Left kidney (tissue), 2 donors: ENCODE data around the gene MYO1B. TPM values are rescaled to one million over a fixed set of nuclear protein-coding genes. Genes with fewer than 3 reads are reported as not detected.

Source experiments
- DNase-seq: peaks from one replicate; pipeline ENCODE4 v3.0.0-alpha.2; 2013
- polyA plus RNA-seq: library from polyadenylated mRNA; unstranded; fragments of 120-200 nt; gene quantifications from one replicate; pipeline ENCODE4 v1.2.1, GENCODE V29; 2013; ENCODE audit not compliant: insufficient read length

MYO1B gene
- polyA plus RNA-seq, 1 donor: 108 TPM

DNA sequence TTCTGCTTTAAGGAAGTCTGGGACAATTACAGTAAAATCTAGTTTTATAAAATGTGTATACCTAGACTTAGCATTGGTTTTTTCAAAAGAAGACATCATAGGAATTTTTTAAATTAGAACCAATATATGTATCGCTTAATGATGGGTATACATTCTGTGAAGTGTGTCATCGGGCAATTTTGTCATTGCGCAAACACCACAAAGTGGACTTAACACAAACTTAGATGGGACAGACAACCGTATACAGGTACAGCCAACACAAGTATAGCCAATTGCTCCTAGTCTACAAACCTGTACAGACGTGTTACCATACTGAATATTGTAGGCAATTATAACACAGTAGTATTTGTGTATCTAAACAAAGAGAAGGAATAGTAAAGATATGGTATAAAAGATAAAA lies 12.7 kb downstream of the MYO1B start:
- no peak for DNase-seq

DNA sequence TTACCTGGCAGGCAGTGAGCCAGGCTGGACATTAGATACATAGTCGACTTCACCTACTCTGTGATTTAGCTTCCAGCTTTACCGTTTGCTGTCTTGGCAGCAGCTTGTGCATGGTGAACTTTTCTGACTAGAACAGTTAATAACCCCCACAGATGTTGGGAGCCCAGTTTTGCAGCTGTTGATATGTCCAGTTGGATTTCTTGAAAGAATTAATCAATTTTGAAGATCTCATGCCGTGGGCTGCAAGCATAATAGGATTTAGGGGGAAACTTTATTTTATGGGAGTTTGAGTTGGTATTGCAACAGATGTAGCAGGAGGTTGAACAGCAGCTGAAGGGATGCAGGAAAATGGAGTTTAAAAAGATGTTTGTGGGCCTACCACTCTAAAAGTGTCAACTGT lies 13.8 kb downstream of the MYO1B start:
- no peak for DNase-seq

GRCh38 chr2:191262436-191262835 lies 17.2 kb downstream of the MYO1B start:
- DNase-seq: no peak

DNA sequence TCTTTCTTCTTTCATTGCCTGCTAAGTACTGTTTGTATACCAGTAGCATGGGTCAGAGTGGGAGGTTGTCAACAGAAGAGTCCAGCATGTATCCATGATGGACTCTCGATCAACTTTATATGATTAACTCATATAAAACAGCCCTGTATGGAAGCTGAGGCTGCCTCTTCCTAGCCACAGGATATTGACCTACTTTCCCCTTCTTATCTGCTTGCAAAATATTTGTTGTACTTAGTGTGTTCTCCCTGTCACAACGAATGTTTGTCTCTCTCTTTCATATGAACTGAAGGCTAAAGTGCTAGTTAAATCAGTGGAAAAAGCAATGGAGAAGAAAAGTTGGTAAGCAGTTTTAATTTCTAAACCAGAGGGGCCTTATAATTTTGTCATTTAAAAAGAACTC lies 17.8 kb downstream of the MYO1B start:
- DNase-seq: no peak

GRCh38 chr2:191264647-191265081 lies 19.5 kb downstream of the MYO1B start:
- no peak for DNase-seq

GRCh38 chr2:191265311-191266170 lies 20.3 kb downstream of the MYO1B start:
- peak; percentile 67 for DNase-seq

GRCh38 chr2:191266201-191266600 lies 21.0 kb downstream of the MYO1B start:
- no peak for DNase-seq

DNA sequence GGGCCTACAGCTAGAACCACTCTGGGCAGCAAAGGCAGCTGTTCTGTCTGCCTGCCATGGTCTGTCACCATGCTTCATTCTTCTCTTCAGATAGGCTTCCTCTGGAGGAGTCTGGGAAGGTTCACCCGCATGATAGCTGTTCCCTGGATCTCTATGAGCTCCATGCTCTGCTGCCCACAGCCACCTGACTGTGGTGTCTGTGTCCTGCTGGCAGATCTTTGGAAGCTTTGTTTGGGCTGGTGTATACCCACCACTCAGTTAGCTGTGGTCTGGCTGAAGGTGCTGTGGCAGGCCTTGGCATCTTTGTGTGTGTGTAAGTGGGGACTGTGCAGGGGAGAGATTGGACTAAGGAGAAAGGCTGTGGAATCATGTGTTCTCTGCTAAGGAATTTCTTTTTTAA lies 23.4 kb downstream of the MYO1B start:
- DNase-seq: no peak

DNA sequence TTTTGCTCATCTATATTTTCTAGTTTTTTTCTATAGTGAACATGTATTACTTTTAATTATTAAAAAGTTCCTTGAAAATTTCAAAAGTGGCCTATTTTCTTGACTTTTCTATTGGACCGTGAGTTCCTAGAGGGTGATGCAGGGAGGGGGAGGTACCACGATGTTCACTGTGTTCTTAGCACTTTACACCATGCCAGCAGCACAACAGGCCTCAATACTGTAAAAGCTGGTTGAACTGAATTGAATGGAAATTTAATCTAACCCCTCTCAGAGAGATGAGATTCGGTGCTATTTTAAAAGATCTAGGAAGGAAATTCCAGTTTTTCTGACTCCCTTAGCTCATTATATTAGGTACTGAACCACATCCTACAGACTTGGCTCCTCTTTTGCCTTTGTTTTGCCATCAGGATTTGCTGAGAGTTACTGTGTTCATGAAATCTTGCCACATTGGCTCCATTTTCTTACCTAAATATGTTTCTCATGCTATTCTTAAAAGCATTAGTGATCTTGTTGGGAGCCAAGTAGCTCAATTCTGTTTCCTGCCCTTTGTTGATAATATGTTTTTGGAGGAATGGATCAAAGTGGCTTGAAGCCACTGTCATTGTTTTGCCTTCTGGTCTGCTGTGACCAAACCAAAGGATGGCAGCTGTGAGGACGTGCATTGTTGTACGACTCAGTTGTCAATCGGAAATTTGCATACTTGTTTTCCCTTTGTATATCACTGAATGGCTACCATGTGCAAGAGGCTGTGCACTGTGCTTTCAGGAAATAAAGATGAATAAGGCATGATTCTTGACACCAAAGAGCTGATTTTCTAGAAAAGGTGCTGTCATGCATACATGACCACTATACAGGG lies 25.3 kb downstream of the MYO1B start:
- no peak for DNase-seq

- DNase-seq: no peak
These were observed 26.9 kb downstream of the MYO1B start for GRCh38 chr2:191272064-191272463.

- no peak for DNase-seq
These were observed 29.2 kb downstream of the MYO1B start for GRCh38 chr2:191274413-191274815.

GRCh38 chr2:191276792-191277465 lies 31.7 kb downstream of the MYO1B start:
- no peak for DNase-seq

DNA sequence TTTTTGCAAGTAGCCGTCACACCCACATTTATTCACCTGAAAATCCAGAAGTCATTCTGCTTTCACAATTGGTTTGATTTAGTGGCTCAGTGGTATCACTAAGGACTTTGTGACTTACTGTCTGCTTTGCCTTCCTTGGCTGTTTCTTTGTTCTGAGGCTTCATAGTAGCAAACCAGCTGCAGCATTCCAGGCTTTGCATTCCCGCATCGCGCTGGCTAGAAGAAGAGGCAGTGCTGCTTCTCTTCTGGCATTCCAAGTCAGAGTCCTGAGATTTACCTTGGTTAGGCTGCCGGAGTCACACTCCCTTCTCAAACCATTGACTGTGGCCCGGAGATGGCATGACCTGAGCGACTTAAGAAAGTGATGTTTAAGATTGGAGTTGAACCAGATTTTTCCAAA lies 35.1 kb downstream of the MYO1B start:
- no peak for DNase-seq

GRCh38 chr2:191280834-191281756 lies 35.9 kb downstream of the MYO1B start:
- DNase-seq: no peak

GRCh38 chr2:191285252-191285651 lies 40.0 kb downstream of the MYO1B start:
- no peak for DNase-seq

GRCh38 chr2:191287820-191288219 lies 42.6 kb downstream of the MYO1B start:
- no peak for DNase-seq

DNA sequence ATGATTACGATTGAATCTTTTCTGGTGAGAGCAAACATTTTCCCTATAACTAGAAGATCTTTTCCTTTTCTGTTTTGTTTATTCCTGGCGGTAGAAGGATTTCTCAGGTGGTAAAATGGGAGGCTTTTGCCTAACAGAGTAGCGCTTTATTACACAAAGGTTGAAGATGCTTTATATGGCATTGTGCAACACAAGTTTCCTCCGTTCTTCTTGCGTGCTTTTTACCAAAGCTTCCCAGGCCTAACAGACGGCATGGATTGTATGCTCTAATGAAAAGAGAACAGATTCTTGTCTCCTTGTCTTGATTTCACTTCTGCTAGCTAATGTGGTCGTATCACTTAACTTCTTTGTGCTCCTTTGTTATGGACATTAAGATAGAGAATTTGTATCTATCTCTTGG lies 43.8 kb downstream of the MYO1B start:
- DNase-seq: no peak

GRCh38 chr2:191291471-191291870 lies 46.3 kb downstream of the MYO1B start:
- no peak for DNase-seq

DNA sequence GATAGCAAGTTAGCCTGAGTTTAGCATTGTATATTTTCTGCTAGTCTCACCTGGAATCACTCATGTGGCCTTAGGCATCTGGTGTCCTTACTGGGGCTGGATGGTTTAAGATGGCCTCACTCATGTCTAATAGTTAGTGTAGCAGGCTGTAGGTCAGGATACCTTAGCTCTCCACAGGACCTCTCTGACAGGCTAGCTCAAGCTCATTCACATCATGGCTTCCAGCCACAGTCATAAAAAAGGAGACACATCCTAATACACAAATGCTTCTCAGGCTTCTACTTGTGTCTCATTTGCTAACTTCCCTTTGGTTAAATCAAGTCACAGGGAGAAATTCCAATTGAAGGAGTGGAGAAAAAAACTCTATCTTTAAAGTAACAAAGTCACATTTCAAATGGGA lies 47.7 kb downstream of the MYO1B start:
- no peak for DNase-seq

- DNase-seq: no peak
These were observed 49.9 kb downstream of the MYO1B start for GRCh38 chr2:191295088-191295487.
